Omental fat pad (tissue), 4 donors: ENCODE results near the gene ESAM. TPM values are rescaled to one million over a fixed set of nuclear protein-coding genes. Genes with fewer than 3 reads are reported as not detected.
A peak's percentile ranks its signal among the peaks of the same experiment; 100 is the strongest.

ENCODE experiments used
- ATAC-seq: fragments of 150-250 bp; one replicate; pipeline ENCODE4 v1.9.1; 2016; ENCODE audit warnings: mild to moderate bottlenecking, moderate library complexity; ENCODE audit not compliant: low FRiP score
- DNase-seq: peaks from one replicate; pipeline ENCODE4 v3.0.0-alpha.2; 2019; ENCODE audit warnings: low spot score
- total RNA-seq, 4 donors: library from RNA; depleted of rRNA; stranded (reverse); fragments of >200 nt; gene quantifications; one replicate each; pipeline ENCODE4 v1.1.0, GENCODE V29; 2016
- TF ChIP-seq, protein P1 (sequence below), 3 donors: fragments of 450-650 bp; IDR thresholded peaks; one replicate each; pipeline ENCODE4 v1.5.1; 2016 to 2017; ENCODE audit warnings: antibody characterized with exemption in 3 of 3, mild to moderate bottlenecking in 3 of 3, moderate library complexity in 2 of 3

Gene ESAM
- total RNA-seq, 4 donors from 2014 or later: 23.0 to 116 (median 62.6) TPM

GRCh38 chr11:124718801-124719200 lies 43.3 kb downstream of the ESAM start:
- no peak for DNase-seq
- TF ChIP-seq, protein P1, sequence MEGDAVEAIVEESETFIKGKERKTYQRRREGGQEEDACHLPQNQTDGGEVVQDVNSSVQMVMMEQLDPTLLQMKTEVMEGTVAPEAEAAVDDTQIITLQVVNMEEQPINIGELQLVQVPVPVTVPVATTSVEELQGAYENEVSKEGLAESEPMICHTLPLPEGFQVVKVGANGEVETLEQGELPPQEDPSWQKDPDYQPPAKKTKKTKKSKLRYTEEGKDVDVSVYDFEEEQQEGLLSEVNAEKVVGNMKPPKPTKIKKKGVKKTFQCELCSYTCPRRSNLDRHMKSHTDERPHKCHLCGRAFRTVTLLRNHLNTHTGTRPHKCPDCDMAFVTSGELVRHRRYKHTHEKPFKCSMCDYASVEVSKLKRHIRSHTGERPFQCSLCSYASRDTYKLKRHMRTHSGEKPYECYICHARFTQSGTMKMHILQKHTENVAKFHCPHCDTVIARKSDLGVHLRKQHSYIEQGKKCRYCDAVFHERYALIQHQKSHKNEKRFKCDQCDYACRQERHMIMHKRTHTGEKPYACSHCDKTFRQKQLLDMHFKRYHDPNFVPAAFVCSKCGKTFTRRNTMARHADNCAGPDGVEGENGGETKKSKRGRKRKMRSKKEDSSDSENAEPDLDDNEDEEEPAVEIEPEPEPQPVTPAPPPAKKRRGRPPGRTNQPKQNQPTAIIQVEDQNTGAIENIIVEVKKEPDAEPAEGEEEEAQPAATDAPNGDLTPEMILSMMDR (IDR thresholded peaks at IDR 0.05): no peak
- no peak for ATAC-seq

- DNase-seq: no peak
- peak; percentile 80 for ATAC-seq
- TF ChIP-seq, protein P1 (IDR thresholded peaks at IDR 0.05): no peak
These were observed 44.1 kb downstream of the ESAM start for GRCh38 chr11:124717786-124718651.

GRCh38 chr11:124717421-124717785 lies 44.7 kb downstream of the ESAM start:
- TF ChIP-seq, protein P1 (IDR thresholded peaks at IDR 0.05): no peak
- no peak for ATAC-seq
- no peak for DNase-seq

DNA sequence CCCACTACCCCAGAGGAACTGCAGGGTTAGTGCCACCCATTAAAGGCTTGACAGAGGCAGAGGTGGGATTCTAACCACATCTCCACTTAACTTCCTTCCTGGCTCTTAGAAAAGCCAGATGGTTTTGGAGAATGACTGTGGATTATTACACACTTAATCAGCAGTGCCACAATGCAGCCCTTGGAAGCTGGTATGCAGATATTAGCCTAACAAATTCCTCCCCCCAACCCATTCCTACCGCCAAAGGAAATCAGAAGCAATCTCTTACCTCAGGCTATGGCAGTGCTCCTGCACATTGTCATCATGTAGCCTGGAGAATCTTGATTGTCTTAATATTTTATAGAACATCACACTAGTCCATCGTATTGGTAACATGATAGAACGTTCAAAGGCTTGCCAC lies 45.5 kb downstream of the ESAM start:
- DNase-seq: no peak
- TF ChIP-seq, protein P1 (IDR thresholded peaks at IDR 0.05): no peak
- ATAC-seq: no peak

DNA sequence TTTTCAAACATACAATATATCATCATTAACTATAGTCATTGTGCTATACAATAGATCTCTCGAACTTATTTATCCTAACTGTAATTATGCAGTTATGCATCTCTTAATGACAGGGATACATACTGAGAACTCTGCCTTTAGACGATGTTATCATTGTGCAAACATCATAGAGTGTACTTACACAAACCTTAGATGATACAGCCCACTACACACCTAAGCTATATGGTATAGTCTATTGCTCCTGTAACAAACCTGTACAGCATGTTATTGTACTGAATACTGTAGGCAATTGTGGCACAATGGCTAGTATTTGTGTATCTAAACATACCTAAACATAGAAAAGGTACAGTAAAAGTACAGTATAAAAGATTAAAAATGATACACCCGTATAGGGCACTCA lies 49.7 kb downstream of the ESAM start:
- no peak for ATAC-seq
- TF ChIP-seq, protein P1 (IDR thresholded peaks at IDR 0.05): no peak
- no peak for DNase-seq

DNA sequence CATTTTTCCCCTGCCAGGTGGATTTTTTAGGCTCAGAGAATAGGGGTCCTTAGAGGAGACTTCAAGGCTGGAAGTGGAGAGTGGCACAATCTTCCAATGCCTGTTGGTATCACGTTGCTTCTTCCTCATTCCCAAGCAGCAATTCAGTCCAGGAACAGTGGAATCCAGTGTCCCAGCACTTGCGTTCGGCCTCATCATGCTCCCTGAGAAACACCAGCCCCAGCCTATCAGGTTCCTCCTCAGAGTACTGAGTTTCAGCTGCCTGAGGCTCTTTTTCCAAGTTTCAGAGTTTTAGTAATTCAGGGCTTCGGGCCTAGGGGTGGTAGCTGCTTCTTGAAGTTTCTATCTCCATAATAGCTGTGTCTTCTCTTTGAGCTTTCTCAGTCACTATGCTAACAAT lies 54.3 kb downstream of the ESAM start:
- DNase-seq: no peak
- TF ChIP-seq, protein P1 (IDR thresholded peaks at IDR 0.05): no peak
- no peak for ATAC-seq

Other genes with a start within 250 kb of the ESAM start
- gene OR8B12, start 218.6 kb downstream of the ESAM start, total RNA-seq: not detected
- not detected for gene OR8A1, start 192.3 kb downstream of the ESAM start, total RNA-seq
- not detected for gene PANX3, start 150.9 kb downstream of the ESAM start, total RNA-seq
- gene TBRG1, start 139.4 kb downstream of the ESAM start, total RNA-seq: 10 to 100 TPM; 28.6 to 40.7 (median 32.3) TPM
- 10 to 100 TPM; 14.7 to 24.9 (median 20.0) TPM for gene SIAE, start 88.6 kb downstream of the ESAM start, total RNA-seq
- gene SPA17, start 88.4 kb downstream of the ESAM start, total RNA-seq: 1 to 10 TPM; 2.8 to 4.8 (median 4.3) TPM
- gene NRGN, start 22.3 kb downstream of the ESAM start, total RNA-seq: 1 to 10 TPM; 1.0 to 3.2 (median 2.0) TPM
- gene VSIG2, start 10.0 kb downstream of the ESAM start, total RNA-seq: 10 to 100 TPM in 1 of 4 donors, 1 to 10 TPM in 3; 1.4 to 14.1 (median 3.9) TPM
- 10 to 100 TPM; 12.9 to 27.1 (median 16.2) TPM for gene MSANTD2, start 38.1 kb upstream of the ESAM start, total RNA-seq
- 10 to 100 TPM; 24.5 to 71.5 (median 27.9) TPM for gene ROBO3, start 103.1 kb upstream of the ESAM start, total RNA-seq
- 100 to 1,000 TPM in 1 of 4 donors, 10 to 100 TPM in 3; 31.7 to 152 (median 75.2) TPM for gene ROBO4, start 135.6 kb upstream of the ESAM start, total RNA-seq
- under 1 TPM in 1 of 4 donors, not detected in 3; 0.56 TPM for gene HEPN1, start 157.0 kb upstream of the ESAM start, total RNA-seq
- gene HEPACAM, start 173.8 kb upstream of the ESAM start, total RNA-seq: 10 to 100 TPM in 3 of 4 donors, 1 to 10 TPM in 1; 8.5 to 37.3 (median 21.3) TPM
- 1 to 10 TPM in 3 of 4 donors, under 1 TPM in 1; 0.88 to 2.4 (median 1.1) TPM for gene CCDC15, start 191.9 kb upstream of the ESAM start, total RNA-seq